ENCODE results near the gene GLA. TPM values are rescaled to one million over a fixed set of nuclear protein-coding genes. Genes with fewer than 3 reads are reported as not detected.

The GLA gene
- total and polyA plus RNA-seq, 9 of the 15 experiments (the other 6 are each of a cell fraction or from before 2014, with no cell fraction given): 41.7 to 146 (median 73.8) TPM

- TF ChIP-seq THRA (IDR thresholded peaks at IDR 0.05): no peak
- TF ChIP-seq EHMT2 (IDR thresholded peaks at IDR 0.05): no peak
- TF ChIP-seq ARID1B (IDR thresholded peaks at IDR 0.05): peak; percentile 40; the same call in 1 of the 2 replicates
These were observed 9.5 kb upstream of the GLA start (continued) for GRCh38 chrX:101417190-101417589.

GRCh38 chrX:101416691-101417090 lies 9.0 kb upstream of the GLA start:
- Histone ChIP-seq H3K9me3 (replicated peaks; ENCODE audit: control insufficient read depth, insufficient read depth, low read depth, low read length) (no peaks in the 10 kb centered on the region), H3K79me2 (ENCODE audit: control insufficient read depth, insufficient read depth, low read length) (peaks cover 3% of the 10 kb centered on the region), H3K4me1 (replicated peaks in 1 of 2; ENCODE audit: control insufficient read depth in 2 of 2, insufficient read depth in 2 of 2, low read length in 2 of 2) (peaks cover 8 to 17% of the 10 kb centered on the region in 2 experiments; a peak in 4 of 5 replicates), H3K4me2 (ENCODE audit: insufficient read depth, low read length) (no peak overlapping the region), H3K27ac (ENCODE audit: extremely low read depth, low read depth, low read length) (no peak overlapping the region), H3K27me3 (ENCODE audit: control insufficient read depth in 2 of 2, insufficient read depth in 2 of 2, low read length in 2 of 2) (no peaks in the 10 kb centered on the region; a peak in 1 of 5 replicates), H3K9ac (ENCODE audit: insufficient read depth in 1 of 2, low read depth in 2 of 2, low read length in 2 of 2) (no peak overlapping the region), H4K20me1 (replicated peaks; ENCODE audit: control insufficient read depth, insufficient read depth, low read length) (no peaks in the 10 kb centered on the region; the same call in 1 of the 2 replicates), H3K9me1 (ENCODE audit: control insufficient read depth, insufficient read depth, low read length) (no peaks in the 10 kb centered on the region), H3K36me3 (ENCODE audit: control insufficient read depth, insufficient read depth, low read length) (peaks cover 20% of the 10 kb centered on the region; the same call in 1 of the 3 replicates), H3K4me3 (no peak overlapping the region), H2AFZ (ENCODE audit: low read depth, low read length) (no peak overlapping the region)
- 18% methylated on average over 7 of the region's 7 CpGs for WGBS (ENCODE audit: insufficient coverage, low coverage, missing lambda C conversion rate)
- ChIA-PET POLR2A (interaction anchor here (0.8 to 1.1 kb wide), 4 partner anchors 10 to 1556 kb away, joined by 3 read pairs; partner anchors contain the start of genes RPL36A and TIMM8A), CTCF (ENCODE audit: low intra/inter-chr PET ratio) (no interaction called here)
- FAIRE-seq (no peak), DNase-seq (ENCODE audit: extremely low read depth in 1 of 4, low spot score in 3 of 4) (no peak), ATAC-seq (no peak; the same call in 2 of the 3 replicates)
- no TSS peak for BruUV-seq (replicated peaks)
- intact Hi-C loops (cut with micrococcal nuclease) (loop anchor here (5.0 kb wide), 2 partner anchors 46 to 181 kb away; no protein-coding TSS in a partner anchor), in situ Hi-C loops (cut with MboI) (no loop called here)
- TF ChIP-seq CREBBP (IDR thresholded peaks at IDR 0.05; ENCODE audit: low read depth, low read length): no peak
- TF ChIP-seq GTF3C2 (IDR thresholded peaks at IDR 0.05; ENCODE audit: borderline replicate concordance, extremely low read depth, insufficient read length): no peak
- TF ChIP-seq FOXJ3 (CRISPR knock-in tag; IDR thresholded peaks at IDR 0.05): no peak
- no peak for TF ChIP-seq RBM15 (IDR thresholded peaks at IDR 0.05; ENCODE audit: insufficient read depth, low read length)
- TF ChIP-seq SMAD4 (CRISPR knock-in tag; conservative IDR thresholded peaks at IDR 0.05): no peak
- TF ChIP-seq ATF2 (CRISPR knock-in tag; IDR thresholded peaks at IDR 0.05): no peak
- no peak for TF ChIP-seq FOXJ2 (tag; IDR thresholded peaks at IDR 0.05)
- no peak for TF ChIP-seq ZNF766 (CRISPR knock-in tag; conservative IDR thresholded peaks at IDR 0.05)
- TF ChIP-seq TEAD1 (CRISPR knock-in tag; IDR thresholded peaks at IDR 0.05): no peak
- TF ChIP-seq ZNF507 (tag; conservative IDR thresholded peaks at IDR 0.05): no peak
- TF ChIP-seq DNMT1 (IDR thresholded peaks at IDR 0.05): no peak

Data from K562 (cell line).